HG03135 (cell line): ENCODE results near the gene GZMA.

Experiments
- ATAC-seq: cut with Tn5 transposase; IDR thresholded peaks from one replicate; pipeline ENCODE4 v1.9.1; 2021; ENCODE audit warnings: mild to moderate bottlenecking, moderate library complexity; ENCODE audit not compliant: unreplicated experiment

The GZMA gene

DNA sequence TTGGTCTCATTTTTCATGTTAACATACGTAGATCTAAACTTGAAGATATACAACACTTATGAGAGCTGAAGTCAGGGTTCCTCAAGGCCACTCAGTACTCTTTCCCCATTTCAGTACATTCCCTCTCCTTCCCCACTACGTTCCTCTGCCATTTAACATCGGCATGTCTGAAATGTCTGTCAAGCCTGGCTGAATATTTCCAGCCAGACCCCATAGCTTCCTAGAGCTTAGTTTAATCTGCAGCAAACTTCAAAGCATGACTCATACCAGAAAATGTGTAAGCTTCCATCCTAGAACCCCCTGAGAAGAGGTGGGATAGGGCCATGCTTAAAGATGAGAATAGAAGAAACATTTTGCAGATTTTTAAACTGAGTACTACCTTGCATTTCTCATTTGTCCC is 6.2 kb downstream of the GZMA start:
- ATAC-seq, result no peak

DNA sequence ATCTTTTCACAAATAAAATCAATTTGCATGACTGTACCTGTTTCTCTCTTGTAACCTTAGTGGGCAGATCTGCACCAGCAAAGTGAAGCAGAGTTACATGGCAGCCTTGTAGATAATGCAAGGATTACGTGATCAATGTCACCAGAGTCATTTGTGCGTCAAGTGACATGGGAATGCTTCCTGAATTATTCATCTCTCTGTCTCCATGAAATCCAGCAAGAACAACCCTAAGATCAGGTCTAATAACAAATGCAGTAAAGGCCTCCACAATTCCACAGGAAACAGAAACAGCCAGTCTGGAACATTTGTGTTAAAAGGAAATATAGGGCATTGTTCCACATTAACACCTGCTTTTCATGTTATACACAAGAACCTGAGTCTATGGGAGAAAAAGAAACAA is 7.8 kb downstream of the GZMA start:
- ATAC-seq, result no peak

DNA sequence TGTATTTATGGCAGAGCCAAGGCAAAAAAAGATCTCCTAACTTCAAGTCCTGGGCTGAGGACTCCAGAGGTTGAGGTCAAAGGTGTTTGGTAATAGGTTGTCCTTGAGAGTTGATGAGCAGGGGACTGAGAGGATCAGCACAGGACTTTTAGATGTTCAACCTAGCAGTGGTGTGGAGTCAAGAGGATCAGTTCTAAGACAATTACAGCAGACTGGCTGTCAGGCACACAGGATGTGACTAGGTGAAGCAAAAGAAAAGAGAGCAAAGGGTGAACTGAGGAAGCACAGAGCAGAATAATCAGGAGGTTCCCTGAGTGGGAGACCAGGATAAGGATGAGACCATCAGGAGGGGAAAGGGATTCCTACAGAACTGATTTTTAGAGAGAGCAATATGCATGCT is 10.9 kb downstream of the GZMA start:
- ATAC-seq, result no peak

DNA sequence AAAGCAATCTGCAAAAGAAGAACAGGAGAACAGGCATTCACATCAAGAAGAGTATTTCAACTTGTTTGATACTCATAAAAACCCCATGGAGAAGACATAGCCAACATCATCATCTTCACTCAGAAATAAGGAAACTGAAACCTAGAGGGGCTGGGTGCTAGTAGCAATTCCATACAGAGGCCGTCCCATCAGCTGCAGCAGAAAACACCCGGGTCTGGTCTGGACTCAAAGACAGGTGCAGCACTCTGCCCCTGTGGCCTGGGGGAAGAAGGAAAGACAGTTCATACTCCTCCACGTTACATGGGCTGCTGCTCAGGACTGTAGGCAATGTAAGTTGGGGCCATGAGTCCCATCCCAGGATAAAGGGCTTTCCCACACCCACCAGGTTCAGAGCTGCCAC is 11.6 kb downstream of the GZMA start:
- ATAC-seq, result no peak

DNA sequence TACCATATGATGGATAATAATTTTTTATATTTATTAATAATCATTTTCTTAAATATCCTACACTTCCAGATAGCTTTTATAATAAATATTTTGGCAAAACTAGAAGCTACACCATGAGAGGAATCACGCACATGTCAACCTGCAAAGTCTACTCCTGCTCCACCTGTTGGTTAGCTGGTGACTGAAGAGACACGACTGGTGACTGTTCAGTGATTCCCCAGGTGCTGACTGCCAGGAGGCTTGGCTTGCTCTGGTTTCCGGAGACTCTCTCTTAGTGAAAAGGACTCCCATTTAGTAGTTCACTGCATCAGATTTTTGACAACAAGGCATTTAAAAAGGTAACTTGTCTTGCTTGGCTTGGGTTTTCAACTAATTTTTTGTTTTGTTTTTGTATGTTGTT is 20.9 kb downstream of the GZMA start:
- no peak for ATAC-seq

DNA sequence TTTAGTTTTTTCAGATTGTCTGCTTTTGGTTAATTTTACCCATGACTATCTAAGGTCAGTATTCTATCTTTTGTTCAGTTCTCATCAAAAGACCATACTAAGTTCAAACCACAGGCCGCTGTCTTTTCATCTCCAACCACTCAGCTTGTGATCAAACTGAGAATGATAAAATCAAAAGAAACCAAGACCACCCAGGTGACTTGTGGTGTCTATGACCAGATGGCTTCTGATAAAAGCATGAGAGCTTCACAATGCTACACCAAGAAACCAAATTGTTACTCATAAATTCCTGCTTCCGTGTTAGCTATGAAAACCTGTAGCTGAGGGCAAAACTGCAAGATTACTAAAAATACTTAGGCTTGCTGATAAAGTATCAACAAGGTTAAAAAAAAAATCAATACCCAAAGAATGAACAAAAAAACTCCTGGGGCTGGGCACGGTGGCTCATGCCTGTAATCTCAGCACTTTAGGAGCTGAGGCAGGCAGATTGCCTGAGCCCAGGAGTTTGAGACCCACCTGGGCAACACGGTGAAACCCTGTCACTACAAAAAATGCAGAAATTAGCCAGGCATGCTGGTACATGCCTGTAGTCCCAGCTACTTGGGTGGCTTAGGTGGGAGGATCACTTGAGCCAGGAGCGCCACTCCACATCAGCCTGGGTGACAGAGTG is 31.7 kb downstream of the GZMA start:
- no peak for ATAC-seq

DNA sequence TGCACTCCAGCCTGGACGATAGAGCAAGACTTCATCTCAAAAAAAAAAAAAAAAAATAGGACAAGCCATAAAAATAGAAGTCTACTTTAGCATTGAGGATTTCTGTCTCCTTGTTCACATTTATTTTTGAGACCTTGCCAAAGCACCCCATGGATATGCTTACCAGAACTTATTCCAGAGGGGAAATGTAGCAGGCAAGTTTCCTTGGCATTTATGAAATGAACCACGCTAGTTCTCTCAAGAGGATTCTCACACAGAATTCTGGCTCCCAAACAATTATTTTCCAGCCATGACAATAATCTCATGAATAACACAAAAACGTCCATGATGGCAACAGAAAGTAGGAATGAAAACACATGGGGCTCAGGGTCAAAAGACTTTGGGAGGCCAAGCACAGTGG is 34.1 kb downstream of the GZMA start:
- no peak for ATAC-seq

DNA sequence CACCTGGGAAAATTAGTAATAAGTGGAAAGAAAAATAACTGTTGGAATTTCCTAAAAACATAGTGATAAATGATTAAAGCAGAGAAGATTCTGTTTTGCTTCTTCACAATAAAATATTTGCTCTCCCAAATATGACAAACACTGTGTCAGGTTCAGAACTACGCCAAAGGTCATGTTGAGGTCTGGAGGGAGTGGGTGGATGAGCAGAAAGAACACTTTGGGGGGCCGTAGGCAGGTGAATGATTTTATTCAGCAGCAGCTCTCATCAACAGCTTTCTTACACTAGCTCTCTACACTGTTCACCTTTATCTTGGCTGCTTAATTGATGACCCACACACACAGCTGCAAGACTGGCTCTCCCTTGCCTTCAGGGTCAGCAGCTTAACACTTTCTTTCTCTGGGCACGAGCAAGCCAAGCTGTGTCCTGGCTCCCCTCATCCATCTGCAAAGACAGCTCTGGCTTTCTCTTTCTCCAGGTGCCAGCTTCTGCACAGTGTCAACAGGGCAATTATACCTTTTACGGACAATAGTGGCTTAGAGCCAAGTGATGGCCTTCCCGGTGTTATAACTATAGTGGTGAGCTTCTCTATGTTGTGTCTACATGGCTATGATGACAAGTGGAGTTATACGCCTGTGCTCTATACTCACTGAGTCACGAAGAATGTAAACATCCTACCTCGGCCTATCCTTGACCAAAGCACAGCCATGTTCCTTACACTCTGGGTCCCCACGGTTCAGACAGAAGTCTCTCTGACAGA is 38.6 kb downstream of the GZMA start:
- no peak for ATAC-seq

DNA sequence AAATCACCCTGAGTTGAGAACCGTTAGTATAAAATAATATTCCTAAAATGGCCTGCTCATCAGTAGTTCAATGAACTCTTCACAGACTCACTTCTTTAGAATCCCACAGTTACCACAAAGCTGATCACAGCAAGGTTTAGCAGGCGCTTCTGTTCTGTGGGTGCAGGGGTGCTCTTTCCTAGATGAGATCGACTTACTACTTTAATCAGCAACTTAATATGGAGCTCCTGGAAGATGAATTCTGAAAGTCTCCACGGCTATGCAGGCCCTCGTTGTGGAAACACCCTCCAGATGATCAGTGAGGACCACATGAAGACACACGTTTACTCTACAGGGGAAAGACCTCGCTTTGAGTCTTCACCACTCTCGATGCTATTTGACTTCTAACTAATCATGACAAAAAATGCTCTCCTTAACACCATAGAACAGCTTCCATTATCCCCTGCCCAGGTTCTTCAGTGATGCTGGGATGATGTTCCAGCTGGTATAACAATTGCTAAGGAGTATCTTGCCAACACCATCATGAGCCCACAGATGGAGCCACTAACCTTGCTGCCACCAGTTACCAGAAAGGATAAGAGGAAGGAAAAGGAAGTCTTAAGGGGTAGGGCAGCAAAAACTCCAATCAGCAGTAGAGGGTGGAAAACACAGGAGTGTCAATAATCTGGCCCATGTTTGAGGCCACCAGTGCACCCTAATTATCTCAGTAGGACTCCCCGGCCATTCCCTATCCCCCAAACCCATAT is 39.7 kb downstream of the GZMA start:
- ATAC-seq, result no peak

DNA sequence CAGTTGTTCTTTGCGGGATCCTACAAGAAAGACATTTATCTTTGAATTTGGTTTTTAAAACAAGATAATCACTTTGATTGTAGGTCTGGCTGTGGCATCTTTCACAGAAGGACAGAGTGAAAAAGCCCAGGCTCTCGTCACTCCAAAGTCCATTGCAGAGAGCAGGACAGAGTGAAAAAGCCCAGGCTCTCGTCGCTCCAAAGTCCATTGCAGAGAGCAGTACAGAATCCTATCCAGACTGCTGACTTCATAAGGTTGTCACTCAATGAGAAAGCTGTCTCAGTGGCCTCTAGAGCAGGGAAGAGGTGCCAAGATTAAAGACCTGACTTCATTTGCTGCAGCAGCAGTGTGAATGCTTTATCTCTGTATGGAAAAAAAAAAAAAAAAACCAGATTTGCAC is 41.2 kb downstream of the GZMA start:
- no peak for ATAC-seq

DNA sequence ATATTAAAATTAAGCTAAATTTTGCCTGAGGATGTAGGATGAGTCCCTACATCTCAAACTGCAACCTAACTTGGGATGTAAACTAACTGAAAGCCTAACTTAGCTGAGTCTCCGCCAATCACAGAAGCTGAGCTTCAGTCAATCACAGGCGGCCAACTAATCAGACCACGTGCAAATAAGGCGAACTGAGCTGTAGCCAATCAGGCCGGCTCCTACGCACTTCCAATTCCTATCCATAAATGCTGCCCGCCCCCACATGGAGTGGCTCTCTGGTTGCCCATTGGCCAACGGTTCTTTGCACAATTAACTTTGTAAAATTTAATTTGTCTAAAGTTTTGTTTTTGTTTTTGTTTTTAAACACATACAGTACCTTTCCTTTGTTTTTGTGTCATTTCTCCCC is 43.6 kb downstream of the GZMA start:
- no peak for ATAC-seq

DNA sequence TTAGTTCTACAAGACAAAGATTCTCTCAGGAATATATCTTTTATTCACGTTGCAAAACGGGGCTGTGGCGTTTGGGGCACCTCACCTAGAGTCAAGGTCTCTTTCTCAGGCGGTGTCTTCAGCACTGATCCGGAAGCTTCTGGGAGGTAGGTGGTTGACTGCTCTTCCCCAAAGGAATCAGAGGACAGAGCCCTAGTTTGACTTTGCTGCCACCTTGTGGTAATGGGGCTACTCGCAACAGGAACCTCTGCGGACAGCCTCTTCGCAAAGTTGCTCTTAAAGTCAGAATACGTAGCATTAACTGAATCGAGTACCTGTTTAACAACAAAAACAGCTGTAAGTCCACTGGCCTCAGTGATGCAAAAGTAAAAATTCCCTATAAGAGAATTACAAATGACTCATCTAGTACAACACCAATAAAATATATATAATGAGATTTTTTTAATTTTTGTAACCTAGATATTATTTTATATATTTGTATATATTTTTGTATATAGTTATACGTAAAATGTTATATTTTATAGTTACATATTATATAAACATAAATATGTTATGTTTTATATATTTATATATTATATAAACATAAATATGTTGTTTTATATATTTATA is 44.2 kb downstream of the GZMA start:
- ATAC-seq, result peak; percentile 86

DNA sequence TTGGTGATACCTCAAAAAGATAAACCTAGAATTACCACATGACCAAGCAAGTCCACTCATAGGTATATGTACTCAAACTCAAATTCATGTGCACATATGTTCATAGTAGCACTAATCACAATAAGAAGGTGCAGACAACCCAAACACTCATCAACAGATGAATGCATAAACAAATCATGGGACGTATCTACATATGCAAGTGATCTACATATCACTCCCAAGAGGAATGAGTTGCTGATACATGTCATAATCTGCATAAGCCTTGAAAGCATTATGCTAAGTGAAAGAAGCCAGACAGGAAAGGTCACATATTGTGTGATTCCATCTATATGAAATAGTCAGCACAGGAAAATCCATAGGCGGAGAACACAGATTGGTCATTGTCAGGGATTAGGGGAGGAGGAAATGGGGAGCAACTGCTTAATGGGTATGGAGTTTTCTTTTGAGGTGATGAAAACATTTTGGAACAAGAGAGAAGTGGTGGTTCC is 46.9 kb downstream of the GZMA start:
- no peak for ATAC-seq

DNA sequence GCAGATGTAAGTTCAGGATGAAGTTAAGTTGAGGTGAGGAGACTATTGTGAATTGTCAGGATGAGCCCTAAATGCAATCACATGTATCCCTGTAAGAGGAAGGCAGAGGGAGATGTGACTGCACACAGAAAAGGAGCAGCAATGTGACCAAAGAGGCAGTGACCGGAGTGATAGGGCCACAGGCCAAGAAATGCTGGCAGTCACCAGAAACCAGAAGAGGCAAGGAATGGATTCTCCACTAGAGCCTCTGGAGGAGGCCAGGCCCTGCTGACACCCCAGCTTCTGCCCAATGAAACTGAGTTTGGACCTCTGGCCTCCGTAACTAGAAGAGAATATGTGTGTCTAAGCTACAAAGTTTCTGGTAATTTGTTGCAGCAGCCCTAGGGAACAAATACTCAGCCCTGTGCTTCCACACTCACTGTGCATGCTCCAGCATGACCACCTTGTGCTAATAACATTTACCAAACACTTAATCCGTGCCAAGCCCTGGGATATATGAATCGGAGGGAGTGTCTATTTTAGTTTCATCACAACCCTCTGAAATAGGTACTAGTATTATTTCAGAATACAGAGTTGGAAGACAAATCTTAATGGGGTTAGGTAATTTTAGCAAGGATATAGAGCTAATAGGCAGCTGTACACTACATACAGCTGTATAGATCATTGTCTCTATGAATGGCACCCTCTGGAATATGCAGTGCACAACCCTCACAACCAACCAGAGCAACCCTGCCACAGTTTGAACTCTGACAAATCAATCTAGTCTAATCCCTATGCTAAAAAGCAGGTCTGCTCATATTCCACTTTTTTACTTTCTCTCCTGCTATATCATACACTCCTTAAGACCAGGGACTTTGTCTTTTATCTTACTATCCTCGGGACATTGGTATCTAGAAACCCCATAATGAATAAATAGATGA is 49.7 kb downstream of the GZMA start:
- no peak for ATAC-seq

DNA sequence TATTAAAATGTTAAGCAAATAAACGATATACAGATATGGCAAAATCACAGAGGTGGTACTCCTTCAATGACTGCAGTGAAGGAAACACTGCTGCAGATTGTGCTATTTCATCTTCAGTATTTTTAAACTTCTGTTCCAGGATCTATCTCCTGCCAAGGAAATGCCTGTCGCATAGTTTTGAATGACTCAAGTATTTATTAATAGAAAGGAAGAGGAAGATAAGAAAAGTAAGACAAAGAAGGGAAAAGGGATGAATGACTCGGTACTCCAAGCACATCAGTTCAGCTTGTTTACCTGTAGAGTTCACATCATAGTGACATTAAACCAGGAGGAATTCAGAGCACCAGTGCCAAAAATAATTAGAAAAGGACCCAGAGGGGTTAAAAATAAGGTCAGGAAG is 52.4 kb downstream of the GZMA start:
- no peak for ATAC-seq
